HG03025 (cell line): Measurements from ENCODE around the gene SPOCK1.
"Not testable (repeated sequence)": the region's sequence is repeated elsewhere in the genome, so short reads cannot be mapped to it uniquely, and the experiment has no call there.

Experiments
- ATAC-seq: cut with Tn5 transposase; IDR thresholded peaks from one replicate; pipeline ENCODE4 v1.9.1; 2021; ENCODE audit warnings: mild to moderate bottlenecking, moderate library complexity; ENCODE audit not compliant: unreplicated experiment, low FRiP score

Gene SPOCK1

GRCh38 chr5:137280656-137281055 is 218.5 kb downstream of the SPOCK1 start:
- ATAC-seq: no peak

DNA sequence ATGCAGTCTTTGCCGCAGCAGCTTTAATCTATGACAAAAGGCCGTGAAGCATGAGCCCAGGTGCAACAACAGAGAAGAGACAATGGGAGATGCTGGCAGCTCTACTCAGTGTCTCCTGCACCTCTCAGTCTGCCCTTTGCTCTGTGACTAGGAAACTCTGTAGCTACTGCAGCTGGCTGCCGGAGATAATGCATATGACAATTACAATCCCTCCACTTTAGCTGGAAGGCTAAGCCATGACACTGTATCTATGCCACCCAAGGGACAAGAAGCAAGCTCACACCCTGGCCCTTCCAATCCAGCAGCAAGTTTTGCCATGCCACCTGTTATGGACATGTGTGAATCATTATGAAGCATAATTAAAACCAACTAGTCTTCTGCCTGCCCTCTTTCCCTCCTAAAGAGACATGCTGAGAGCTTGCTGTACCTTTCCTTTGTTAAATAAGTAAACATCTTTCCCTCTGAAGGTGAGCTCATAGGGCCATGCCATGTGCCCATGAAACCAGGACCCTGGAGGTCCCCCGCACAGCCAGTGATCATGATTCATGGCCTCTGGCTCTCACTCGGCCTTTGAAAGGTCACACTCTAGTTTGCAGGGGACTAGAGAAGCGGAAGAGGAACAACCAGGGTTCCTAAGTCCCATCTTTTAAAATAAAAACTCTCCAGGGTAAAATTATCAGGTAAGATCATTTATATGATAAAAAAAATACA is 219.4 kb downstream of the SPOCK1 start:
- no peak for ATAC-seq

DNA sequence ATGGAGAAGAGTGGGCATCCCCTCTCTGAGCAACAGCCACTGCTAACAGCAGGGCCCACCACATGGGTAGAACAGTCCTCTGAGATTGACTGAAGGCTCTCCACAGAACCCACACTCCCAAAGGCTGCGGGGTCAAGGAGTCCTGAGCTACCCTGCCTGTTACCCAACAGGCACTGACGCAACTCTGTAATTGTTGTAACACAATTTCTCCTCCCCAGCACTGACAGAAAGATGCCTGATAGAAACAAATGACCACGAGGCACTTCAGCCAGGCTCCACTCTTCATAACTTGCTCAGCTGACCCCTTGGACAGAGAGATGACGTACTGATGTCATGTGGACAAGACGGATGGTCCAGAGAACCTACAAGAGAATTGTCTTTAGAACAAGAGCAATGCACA is 220.7 kb downstream of the SPOCK1 start:
- ATAC-seq: no peak

- no peak for ATAC-seq
These were observed 224.0 kb downstream of the SPOCK1 start for GRCh38 chr5:137275083-137275482.

DNA sequence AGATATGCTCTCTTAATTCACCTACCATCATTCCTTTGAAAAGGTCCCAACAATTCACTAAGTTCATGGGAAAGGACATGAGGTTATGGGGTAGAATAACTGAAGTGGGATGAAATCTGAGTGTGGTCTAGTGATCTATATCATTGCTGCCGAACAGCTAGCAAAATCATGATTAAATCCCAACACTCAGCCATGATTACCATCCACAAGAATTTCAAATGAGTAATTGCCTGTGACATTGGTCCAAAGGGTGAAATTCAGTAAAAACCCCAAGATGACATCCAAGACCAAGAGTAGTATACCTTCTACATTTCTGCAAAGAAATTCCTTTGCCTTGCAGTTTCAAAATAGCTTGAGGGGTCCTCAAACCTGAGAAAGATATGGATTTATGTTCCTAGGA is 225.6 kb downstream of the SPOCK1 start:
- no peak for ATAC-seq

DNA sequence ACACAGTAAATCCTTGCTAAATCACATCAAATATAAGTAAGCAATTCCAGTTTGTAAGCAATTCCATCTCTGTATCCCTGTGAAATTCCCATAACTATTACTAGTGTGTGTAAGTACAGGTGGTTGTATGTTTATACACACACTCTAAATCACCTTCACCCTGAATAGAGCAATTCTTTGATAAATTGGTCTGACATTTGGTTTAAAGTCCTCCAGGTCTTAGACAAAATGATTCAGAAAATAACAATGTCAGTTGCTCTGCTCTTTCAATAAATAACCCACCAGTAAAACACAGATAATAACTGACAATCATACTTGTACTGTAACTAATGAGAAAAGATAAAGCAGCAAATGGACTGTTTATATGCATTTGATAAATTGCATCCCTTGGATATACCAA is 226.3 kb downstream of the SPOCK1 start:
- no peak for ATAC-seq

DNA sequence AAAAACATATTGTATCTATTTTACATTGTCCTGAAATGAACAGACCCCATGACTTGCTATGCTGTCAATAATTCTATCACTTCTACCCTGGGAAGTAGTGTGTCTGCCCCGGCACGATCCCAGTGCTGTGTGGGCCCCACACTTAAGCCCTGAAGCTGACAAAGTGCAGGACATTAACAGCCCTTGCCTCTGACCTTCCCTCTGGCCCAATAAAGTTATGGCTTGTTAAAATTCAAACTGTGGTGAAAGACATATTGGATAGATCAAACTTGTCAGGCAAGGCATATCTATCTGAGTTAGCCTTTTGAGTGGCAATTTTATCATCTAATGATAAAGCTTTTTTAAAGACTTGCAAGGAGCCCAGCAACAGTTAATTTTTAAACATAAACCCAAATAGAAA is 229.2 kb downstream of the SPOCK1 start:
- ATAC-seq: no peak

GRCh38 chr5:137269274-137269673 is 229.9 kb downstream of the SPOCK1 start:
- ATAC-seq: no peak

- no peak for ATAC-seq
These were observed 230.5 kb downstream of the SPOCK1 start for GRCh38 chr5:137268646-137269045.

- ATAC-seq: no peak
These were observed 232.9 kb downstream of the SPOCK1 start for GRCh38 chr5:137266186-137266585.

DNA sequence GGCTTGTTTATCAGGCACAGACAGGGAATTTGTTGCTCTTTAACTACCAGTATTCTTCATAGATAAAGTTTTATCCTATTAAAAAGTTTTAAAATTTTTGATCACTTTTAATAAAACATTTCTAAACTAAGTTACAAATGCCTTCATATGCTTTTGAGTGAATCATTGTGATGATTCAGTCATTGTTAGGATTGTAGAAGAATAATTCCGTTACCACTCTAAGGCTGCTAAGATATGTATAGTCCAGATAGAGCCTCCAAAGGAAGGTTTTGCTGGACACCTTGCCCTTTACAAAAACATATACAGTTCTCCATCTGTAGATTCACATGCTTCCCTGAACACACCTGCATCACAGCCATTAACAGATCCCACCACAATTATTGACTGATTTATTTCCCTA is 233.7 kb downstream of the SPOCK1 start:
- ATAC-seq: no peak

GRCh38 chr5:137264573-137264972 is 234.6 kb downstream of the SPOCK1 start:
- no peak for ATAC-seq

DNA sequence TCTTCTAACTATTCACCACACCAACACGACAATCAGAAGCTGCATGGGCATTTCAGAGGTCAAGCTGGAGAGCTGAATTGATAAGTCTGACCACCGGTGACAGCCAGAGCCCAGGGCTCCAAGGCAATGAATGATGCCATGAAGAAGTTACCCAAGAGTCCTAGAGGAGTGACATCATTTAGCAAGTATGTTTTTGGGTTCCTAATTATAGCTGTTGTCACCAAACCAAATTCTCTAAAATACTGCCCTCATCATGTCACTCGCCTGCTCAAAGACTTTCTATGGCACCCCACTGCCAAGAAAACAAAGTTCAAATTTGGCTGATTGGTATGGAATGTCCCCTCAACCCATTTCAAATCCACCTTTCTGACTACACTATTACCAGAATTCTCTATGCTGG is 235.1 kb downstream of the SPOCK1 start:
- ATAC-seq: no peak

- ATAC-seq: no peak
These were observed 235.6 kb downstream of the SPOCK1 start for GRCh38 chr5:137263371-137264005.

DNA sequence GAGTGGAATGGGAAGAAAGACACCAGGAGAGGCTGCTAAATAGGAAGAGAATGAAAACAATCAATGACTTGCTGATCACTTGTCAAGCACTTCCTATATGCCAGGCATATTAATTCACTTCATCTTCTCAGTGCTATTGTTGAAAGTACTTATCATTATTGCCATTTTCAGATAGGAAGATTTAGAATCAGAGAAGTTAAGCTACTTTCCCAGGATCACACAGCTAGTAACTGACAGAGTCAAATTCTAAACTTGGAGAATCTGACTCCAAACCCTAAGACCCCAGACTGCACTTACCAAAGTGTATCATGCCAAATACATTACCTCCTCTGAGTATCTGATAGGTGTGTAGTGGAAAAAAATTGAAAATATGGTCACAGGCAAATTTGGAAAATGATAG is 236.3 kb downstream of the SPOCK1 start:
- no peak for ATAC-seq

GRCh38 chr5:137260820-137261695 is 238.1 kb downstream of the SPOCK1 start:
- no peak for ATAC-seq

- not testable (repeated sequence) for ATAC-seq
These were observed 240.0 kb downstream of the SPOCK1 start for GRCh38 chr5:137259115-137259514.

- ATAC-seq: no peak
These were observed 244.7 kb downstream of the SPOCK1 start for GRCh38 chr5:137254119-137255090.

- ATAC-seq: no peak
These were observed 246.6 kb downstream of the SPOCK1 start for GRCh38 chr5:137252512-137252911.

GRCh38 chr5:137250421-137250820 is 248.7 kb downstream of the SPOCK1 start:
- no peak for ATAC-seq
